Tongue (tissue), 2 donors: Measurements from ENCODE around the gene NKAIN2. TPM values are rescaled to one million over a fixed set of nuclear protein-coding genes. Genes with fewer than 3 reads are reported as not detected.

Experiments
- DNase-seq: peaks from one replicate; pipeline ENCODE4 v3.0.0-alpha.2; 2015
- total RNA-seq: library from RNA; depleted of rRNA; stranded (reverse); fragments of >200 nt; gene quantifications from one replicate; pipeline ENCODE4 v1.2.3, GENCODE V29; 2014

The NKAIN2 gene
- total RNA-seq, 1 donor from 2014 or later: 1.7 TPM

DNA sequence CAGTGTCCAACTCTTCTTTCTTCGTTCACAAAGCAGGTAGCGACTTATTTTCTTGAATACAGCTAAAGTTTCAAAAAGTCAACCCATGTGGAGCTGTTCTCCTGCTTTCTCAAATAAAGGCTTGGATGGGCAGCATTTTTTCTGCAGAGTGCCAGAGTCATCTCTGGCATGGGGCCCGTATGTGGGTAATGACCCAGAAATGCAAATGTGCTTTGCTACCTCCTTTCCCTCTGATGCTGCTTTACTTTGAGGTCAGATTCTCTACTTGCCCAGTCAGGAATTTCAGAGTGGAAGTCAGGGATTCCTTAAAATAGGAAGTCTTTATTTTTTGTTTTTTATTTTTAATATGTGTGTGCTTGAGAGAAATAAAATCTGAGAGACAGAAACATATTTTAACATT lies 4.9 kb downstream of the NKAIN2 start:
- DNase-seq: peak; percentile 5

DNA sequence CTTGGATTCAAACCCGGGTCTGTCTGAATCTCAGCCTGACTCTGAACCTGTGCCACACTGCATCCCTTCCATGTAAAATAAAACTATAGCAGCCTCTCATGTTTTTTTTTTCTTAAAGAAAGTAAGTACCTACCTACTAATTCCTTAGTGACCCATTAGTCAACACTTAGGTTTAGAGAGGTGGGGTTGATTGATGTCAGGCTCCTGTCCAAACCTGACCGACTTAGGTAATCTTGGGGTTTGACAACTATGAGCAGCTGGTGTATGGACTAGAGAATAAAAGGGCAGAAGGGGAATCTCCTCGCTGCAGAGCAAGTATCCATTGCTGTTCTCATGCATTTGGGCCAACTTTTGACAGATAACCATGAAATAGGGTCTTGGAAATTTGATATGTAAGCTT lies 6.5 kb downstream of the NKAIN2 start:
- peak; percentile 4 for DNase-seq

DNA sequence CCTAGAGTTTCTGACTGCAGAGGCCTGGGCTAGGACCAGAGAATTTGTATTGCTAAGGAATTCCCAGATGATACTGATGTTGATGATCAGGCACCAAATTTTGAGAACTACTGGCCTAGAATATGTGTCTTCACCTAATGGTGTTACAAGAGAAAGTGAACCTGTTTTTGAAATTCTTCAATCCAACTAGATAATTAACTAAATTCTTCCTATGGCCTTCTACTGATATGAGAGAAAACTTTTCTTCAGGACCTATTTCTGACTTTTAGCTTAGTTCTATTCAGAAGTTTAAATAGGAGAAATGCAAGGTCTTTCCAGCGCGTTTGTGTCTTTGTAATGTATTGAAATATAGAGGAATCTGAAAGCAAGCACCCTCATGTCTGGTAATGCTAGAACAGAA lies 7.3 kb downstream of the NKAIN2 start:
- no peak for DNase-seq

DNA sequence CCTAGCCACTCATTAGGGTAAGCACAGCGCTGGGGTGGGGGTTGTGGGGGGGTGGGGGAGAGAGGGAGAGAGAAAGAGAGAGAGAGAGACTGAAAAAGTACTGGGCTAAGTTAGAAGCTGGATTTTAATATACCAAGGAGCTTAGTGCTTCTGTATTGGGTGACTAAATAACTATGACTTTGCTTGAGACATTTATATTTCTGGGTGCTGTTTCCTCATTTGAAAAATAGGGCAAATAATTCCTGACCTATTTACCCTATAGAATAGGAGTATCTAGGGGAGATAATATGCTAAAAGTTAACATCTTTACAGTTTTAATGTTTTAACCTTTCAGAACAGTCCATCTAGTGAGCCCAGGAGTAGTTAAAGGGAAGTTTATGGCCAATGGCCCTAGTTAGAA lies 7.7 kb downstream of the NKAIN2 start:
- no peak for DNase-seq

DNA sequence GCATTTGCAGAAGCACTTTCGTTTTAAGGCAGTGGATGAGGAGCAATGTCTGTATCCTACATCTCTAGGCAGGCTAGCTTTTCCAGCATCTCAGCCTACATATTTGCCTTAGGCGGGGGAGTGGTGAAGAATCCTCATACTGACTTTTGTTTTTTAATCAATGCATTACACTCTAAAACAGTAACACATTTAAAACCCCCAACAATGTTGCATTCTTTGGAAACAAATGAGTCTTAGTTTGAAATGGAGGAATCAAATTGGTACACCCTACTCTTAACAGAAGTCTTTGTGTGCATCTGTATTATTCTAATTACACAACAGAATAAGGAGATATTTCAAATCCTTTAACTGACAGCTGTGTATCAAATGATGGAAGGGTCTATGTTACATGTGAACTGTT lies 9.0 kb downstream of the NKAIN2 start:
- DNase-seq: no peak

DNA sequence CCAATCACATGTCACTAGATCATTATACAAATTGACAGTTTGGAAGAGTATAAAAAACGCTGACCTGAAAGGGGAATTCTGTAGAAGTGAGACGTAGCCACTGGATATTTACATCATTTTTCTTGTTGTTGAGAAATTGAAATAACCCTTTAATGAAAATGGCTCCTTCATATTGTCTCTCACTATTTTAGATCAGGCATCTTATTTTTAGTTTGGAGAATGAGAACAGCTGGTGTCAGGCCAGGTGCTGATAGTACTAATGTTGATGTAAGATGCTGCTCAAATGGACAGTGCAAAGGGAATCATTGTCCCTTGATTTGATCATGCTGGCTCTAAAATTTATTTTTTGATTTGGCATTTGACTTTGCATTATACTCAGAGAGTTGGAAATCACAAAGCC lies 17.4 kb downstream of the NKAIN2 start:
- DNase-seq: peak; percentile 13

DNA sequence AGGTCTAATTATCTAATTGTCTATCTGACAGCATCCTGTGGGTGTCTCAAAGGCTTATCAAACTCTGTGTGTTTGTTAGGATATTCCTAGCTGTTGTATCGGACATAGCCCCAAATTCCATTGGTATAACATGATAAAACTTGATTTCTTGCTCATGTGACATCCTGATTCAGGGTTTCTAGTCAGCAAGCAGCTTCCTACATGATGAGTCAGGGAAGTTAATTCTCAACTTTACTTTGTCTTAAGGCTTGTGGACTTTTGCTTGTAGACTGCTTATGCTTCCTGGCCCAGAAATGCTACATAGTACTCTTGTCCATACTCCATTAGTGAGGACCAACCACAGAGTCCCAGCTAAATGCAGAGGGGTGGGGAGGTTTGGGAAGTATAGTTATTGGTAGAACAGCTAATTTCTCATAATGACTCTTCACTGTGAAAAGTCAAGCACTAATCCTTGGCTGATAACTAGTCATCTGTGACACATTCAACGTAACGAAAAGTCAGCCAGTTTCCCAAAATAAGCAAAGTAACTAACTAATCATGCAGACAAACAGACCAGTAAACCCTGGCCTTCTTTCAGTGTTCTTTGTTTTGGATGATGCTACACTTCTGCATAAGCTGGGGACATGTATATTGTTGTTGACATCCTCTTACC lies 25.8 kb downstream of the NKAIN2 start:
- no peak for DNase-seq

DNA sequence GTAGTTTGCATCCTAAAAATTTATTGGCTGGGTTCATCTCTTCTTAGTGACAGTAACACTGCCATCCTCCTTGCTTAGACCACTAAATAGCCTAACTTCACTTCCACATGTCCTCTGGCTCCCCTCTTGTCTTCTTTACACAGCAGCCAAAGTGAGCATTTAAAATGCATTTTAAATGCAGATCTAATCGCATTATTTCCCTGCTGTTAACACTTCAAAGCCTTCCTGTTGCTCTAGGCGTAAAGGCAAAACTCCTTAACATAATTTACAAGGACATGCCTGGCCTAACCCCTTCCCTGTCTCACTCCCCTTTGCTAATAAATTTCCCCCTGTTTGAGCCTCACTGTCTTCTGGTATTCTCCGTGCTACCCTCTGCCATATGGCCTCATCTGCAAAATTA lies 26.5 kb downstream of the NKAIN2 start:
- peak; percentile 5 for DNase-seq

DNA sequence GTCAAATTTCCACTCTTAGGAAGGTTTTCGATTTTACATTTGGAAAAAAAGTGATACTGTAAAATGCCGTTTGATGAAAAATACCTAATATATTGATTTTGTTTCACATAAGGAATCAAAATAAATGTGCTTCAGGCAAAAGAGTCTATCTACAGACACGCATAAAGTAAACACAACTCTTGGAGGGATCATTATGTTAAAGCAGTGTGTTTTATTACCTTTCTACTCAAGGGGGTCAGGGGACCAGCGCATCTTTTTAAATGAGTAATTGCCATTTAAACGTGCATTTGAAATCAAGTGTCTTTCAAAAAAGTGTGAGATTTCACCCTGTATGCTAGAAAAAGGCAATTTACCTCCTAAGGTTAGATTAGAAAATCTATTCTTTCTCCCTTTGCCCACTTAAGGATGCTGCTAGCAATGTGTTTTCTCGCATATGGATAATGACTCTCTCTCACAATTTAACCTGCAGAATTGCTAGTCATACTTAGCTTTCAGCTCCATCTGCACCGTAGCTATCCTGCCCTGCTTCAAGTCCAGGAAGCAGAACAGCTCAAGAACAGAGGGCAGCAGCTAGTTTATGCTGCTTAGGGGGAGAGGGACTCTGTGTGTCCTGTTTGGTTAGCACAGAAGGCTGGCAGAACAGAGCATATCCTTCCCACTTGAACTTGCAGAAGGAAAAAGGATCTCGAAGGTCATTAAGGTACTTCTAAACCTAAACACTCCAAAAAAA lies 35.0 kb downstream of the NKAIN2 start:
- DNase-seq: no peak

DNA sequence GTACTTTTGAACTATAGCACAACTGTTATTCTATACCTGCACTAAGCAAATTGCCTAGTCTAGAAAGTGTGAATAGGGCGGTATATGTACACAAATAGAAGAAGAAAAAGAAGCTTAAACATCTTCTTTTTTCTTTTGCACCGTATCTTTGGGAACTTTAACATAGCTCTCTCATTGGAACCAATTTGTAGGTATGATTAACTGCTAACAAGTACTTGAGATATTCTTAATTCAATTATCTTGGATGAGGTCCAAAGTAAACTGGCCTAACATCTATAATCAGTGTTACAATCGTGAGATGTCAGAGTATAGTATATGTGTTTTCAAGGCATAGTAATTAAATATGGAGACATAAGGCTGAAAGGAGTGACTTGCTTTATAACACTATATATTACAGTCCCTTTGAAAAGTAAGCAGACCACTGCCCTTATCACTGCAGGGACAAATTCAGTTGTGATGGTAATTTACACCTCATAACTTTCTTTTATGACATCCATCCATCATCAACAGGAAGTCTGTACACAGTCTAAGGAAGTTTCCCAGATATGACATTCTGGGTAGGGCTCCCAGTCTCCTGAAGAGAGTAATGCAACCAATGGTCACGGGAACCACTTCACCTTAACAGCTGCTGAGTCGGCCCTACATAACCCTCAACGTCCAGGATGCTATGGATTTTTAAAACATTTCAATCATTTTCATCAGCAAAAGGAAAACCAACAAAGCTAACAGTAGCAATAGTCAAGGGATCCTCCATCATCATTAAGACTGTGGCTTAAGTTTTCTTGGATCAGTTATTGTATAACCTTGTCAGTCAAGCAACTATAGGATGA lies 37.6 kb downstream of the NKAIN2 start:
- no peak for DNase-seq

DNA sequence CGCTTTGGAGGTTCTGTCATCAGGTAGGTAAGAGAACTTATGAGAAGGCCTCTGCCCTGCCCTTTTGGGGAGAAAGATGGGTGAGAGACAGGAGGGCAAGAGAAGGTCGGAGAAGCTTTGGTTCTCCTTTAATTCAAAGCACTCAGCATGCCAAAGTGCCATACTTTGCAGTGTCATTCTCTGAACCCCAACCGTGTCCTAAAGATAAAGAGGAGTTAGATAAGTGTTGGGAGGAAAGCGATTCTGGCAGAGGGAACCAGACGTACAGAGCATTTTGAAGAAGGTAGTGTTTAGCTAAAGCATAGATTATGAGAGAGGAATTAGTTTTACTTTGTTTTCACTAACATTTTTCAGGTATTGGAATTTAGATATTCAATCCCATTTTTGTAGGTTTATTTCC lies 40.3 kb downstream of the NKAIN2 start:
- DNase-seq: no peak

DNA sequence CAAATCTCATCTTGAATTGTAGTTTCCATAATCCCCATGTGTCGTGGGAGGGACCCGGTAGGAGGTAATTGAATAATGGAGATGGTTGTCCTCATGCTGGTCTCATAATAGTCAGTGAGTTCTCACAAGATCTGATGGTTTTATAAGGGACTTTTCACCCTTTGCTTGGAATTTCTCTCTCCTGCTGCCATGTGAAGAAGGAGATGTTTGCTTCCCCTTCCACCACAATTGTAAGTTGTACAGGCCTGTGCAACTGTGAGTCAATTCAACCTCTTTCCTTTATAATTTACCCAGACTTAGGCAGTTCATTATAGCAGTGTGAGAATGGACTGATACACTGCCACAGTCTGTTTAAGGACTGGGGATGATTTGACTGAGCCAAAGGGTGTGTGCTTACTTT lies 44.7 kb downstream of the NKAIN2 start:
- DNase-seq: no peak

DNA sequence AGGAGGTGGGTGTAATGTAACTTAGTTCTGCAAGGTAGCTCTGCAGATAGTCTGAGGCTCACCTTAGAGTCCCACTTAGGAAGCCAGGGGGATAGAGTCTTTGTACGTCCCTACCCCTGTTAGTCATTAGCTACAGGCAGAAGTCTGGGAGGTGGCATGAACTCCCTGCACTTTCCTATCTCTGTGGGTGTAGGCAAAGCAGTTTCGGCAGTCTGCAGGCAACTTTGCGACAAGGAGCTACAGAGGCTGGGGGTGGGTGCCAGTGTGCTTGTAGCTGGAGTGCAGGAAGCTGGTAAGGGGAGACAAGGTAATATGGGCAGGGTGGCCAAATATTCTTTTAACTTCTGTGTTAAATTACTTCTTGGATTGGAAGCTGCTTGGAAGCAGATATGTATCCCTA lies 45.7 kb downstream of the NKAIN2 start:
- DNase-seq: no peak

DNA sequence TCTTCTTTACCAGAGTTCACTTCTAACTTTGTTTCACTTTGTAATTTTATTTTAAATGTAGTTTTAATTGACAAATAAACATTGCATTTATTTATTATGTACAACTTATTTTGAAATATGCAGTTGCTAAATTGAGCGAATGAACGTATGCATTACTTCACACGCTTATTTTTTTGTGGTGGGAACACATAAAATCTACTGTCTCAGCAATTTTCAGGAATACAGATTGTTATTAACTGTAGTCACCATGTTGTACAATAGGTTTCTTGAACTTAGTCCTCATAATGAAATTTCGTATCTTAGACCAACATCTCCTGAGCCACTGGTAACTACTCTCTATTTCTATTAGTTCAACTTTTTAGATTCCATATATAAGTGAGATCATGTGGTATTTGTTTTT lies 46.9 kb downstream of the NKAIN2 start:
- no peak for DNase-seq

DNA sequence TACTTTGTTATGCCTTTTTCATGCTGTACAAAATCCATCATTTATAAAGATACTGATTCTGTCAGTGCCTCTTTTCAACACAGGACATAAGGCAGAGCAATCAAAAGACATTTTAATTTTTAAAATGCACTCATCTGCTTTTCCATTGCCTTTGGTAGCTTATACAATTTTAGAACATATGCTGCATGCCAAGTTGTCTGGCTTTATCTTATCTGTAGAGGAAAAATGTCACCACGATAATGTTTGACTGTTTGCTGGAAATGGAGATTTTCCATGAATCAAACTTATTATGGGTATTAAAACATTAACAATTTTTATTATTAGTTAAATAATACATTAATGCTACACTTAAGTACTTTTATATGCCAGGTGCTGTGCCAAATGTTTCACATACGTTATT lies 50.5 kb downstream of the NKAIN2 start:
- no peak for DNase-seq

DNA sequence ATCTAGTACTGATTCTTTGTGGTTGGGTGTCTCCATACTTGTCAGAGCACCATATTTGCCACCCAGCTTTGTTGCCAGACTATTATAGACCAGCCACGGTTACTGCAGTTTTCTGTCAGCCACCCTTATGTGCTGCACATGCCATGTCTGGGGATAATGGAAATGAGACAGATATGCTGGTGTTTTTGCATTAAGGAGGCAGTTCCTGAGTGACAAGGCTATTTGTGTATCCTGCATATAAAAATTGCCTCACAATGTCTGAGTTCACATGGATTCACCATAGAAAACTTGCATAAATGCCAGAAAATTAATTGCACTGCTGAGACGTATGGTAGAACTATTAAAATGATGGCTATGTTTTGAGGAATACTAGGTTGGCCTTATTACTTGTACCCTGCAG lies 51.8 kb downstream of the NKAIN2 start:
- no peak for DNase-seq

DNA sequence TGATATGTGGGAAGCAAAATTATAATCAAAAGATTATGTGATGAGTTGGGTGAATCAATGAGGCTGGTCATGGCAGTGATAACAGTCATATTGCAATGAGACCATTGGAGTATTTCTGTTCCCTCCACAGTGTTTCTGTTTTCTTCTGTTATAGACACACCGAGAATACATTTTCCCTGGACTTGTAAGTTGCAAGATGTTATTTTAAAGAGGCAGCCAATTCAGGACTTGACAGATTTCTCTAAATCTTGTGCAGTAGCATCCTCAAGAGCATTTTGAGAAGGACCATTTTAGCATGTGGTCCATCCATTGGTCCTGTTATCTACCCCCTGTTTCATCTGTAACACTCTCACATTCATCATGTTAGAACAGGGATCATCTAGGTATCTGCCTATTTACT lies 55.6 kb downstream of the NKAIN2 start:
- no peak for DNase-seq

DNA sequence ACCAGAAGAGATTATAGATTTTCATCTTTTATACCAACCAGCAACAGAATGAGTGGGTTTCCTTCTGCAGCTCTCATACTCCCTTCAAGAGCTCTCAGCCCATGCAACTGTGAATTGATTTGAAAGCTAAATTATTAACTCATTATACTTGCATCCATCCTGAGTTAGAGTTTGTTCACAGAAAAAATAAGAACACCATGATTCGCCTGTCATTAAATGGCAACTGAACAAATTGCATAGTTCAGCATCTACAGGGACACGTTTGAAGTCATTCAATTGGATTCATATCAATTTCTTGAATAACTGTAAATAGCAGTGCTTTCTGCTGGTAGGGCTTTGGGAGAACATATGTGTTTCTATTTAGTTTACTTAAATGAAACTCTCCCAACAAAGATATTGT lies 65.7 kb downstream of the NKAIN2 start:
- no peak for DNase-seq

DNA sequence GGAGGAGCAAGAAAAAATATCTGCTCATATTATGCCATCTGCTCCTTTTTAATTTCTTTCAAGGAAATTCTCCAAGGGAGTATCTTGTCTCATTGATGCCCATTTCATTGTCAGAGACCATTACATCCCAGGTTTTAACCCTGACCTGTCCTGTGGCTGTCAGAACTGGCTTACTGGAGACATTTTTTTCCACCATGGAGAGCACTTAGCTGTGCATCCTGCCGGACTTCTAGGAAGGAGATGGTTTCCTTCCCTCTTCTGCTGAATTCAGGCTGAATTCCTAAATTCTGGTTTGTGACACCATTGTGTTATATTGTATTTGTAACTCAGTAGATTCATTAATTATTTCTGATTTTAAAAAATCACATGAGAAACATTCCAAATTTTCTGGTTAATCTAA lies 70.3 kb downstream of the NKAIN2 start:
- no peak for DNase-seq

DNA sequence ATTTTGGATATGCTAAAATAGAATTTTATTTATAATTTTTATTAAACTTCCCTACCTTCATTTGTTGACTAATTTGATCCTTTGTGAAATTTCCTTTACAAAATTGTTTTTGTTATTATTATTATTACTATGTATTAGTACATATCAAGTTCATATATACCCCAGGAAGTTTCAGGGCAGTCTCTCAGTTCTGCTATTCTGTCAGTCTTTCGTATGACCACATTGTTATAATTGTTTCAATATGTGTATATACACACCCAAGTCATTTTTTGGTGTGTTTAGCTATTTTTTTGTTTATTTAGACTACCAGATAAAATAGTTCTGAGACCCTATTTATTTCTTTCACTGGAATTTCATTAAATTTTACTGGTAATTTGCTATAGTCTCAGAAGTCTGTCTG lies 72.1 kb downstream of the NKAIN2 start:
- no peak for DNase-seq

DNA sequence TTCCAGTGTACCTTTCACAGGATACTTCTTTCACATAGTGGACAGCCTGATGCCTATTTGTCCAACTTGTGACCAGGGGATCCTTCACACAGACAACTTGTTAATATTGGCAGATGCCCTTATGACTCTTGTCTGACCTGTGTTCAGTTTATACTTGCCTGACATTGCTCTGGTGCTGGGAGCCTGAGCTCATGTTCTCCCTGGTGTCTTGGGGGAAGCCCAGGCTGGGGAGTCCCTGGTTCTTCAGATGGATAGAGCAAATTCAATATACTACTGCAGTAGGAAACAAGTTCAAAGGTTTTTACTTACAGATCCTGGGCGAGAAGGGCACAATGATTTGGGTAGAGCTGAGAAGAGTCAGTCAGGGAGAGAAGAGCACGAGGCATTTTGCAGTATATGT lies 76.1 kb downstream of the NKAIN2 start:
- no peak for DNase-seq

DNA sequence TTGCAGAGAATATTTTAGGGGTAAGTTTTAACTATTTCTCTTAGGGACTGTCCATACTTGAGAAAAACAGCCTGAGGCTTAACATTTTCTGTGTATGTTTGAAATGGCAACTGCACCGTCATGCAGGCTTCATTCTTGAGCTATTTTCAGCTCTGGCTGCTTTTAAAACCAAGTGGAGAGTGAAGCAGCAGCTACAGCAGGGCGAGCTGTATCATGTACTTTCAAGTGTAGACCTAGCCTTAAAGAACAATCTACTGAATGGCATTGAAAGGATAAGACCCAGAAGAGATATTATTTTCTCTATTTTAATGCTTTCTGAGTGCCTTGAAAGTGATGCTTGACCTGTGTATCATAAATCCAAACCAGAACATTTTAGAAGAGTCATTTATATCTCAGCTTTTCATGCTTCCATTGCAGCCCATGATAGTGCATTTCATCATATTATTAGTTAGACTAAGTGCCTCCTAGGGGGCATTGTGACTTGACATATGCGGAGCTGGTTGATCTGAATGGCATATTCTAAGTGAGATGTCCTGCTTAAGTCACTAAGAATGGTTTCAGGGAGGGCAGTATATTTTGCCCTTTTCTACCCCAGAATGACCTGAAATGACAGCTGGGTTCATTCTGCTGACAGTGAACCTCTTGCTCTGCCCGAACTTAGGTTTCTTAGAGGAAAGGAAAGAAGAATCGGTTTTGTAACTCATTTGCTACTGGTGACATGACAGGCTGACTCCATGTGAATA lies 85.3 kb downstream of the NKAIN2 start:
- DNase-seq: peak; percentile 47

DNA sequence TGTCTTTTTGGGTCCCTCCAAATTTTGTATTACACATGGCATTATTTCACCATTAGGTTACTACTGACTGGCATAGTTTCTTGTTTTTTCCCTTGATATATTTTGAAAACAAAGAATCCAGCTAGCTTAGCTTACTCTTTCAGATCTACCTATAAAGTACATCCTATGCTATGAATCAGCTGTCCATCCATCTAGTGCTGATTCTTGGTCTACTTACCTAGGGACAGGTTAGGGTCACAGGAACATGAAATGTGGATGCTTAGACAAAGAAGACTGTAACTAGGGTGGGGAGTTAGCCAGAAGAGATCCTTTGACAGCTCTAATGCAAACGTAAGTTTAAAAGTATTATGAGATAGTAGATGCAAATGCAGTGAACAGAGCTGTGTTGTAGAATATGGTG lies 91.7 kb downstream of the NKAIN2 start:
- no peak for DNase-seq
